ENCODE data around the gene KLHL8.

DNA sequence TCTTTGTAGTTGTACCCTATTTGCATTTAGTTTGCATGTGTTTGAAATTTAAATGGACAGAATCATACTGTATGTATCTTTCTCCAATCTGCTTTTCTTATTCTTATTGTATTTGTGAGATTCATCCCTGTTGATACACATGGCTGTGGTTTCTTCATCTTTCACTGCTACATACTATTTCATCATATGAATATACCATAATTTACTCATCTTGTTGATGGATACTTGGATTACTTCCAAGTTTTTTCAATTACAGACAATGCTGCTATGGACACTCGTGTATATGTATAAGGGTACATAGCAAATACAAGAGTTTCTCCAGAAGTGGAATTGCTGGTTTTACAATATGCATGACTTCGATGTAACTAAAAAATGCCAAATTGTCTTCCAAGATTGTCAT, 11.8 kb upstream of the KLHL8 start:
- TF ChIP-seq CTCF (IDR thresholded peaks at IDR 0.05) = no peak
- no peak for TF ChIP-seq POLR2AphosphoS5 (IDR thresholded peaks at IDR 0.05)
- TF ChIP-seq POLR2A (IDR thresholded peaks at IDR 0.05) = no peak

Data from stomach (tissue), 4 donors.